Measurements from ENCODE around the gene GLI3.

- TF ChIP-seq POLR2A (IDR thresholded peaks at IDR 0.05; ENCODE audit: low read depth, low read length) (no peak), CREM (IDR thresholded peaks at IDR 0.05; ENCODE audit: low read depth) (no peak), EZH2 (IDR thresholded peaks at IDR 0.05; ENCODE audit: borderline replicate concordance, control insufficient read depth, low read depth, low read length) (no peak), CTCF (IDR thresholded peaks at IDR 0.05 in 2 of 3, conservative IDR thresholded peaks at IDR 0.05 in 1 of 3; ENCODE audit: control insufficient read depth in 2 of 3, extremely low read depth in 1 of 3, insufficient read depth in 1 of 3, low read depth in 3 of 3, low read length in 3 of 3) (no peak), NFYB (IDR thresholded peaks at IDR 0.05; ENCODE audit: insufficient read depth, low read depth, low read length) (no peak)
Observed at GRCh38 chr7:42219447-42219846, 17.6 kb downstream of the GLI3 start.

Data from GM12878 (cell line).